ENCODE results near the gene HIP1.

- TF ChIP-seq CTCF (IDR thresholded peaks at IDR 0.05) (no peak), POLR2A (IDR thresholded peaks at IDR 0.05) (no peak)
Measured at GRCh38 chr7:75696263-75697037, 42.3 kb downstream of the HIP1 start.

All from Peyer's patch (tissue), 4 donors.